ENCODE measurements around the gene CBY2. TPM values are rescaled to one million over a fixed set of nuclear protein-coding genes. Genes with fewer than 3 reads are reported as not detected.
A peak's percentile ranks its signal among the peaks of the same experiment; 100 is the strongest.

Gene CBY2
- total RNA-seq, 1 experiment from 2014 or later: not detected

- DNase-seq (ENCODE audit: low spot score): no peak
Measured at GRCh38 chr13:45700971-45701900, 884 bp upstream of the CBY2 start.

- no peak for DNase-seq (ENCODE audit: low spot score)
Measured at GRCh38 chr13:45702869-45703391, 810 bp downstream of the CBY2 start.

GRCh38 chr13:45704211-45704739 lies 2.2 kb downstream of the CBY2 start:
- DNase-seq (ENCODE audit: low spot score): no peak

GRCh38 chr13:45704854-45705695 lies 3.0 kb downstream of the CBY2 start:
- DNase-seq (ENCODE audit: low spot score): no peak

- no peak for DNase-seq (ENCODE audit: low spot score)
Measured at GRCh38 chr13:45705918-45706317, 3.8 kb downstream of the CBY2 start.

- no peak for DNase-seq (ENCODE audit: low spot score)
Measured at GRCh38 chr13:45707516-45708100, 5.5 kb downstream of the CBY2 start.

GRCh38 chr13:45711951-45712350 lies 9.8 kb downstream of the CBY2 start:
- no peak for DNase-seq (ENCODE audit: low spot score)

- DNase-seq (ENCODE audit: low spot score): no peak
Measured at GRCh38 chr13:45713106-45713690, 11.1 kb downstream of the CBY2 start.

- DNase-seq (ENCODE audit: low spot score): no peak
Measured at GRCh38 chr13:45713721-45714120, 11.6 kb downstream of the CBY2 start.

- no peak for DNase-seq (ENCODE audit: low spot score)
Measured at GRCh38 chr13:45714170-45714569, 12.1 kb downstream of the CBY2 start.

- DNase-seq (ENCODE audit: low spot score): no peak
Measured at GRCh38 chr13:45715351-45715750, 13.2 kb downstream of the CBY2 start.

GRCh38 chr13:45717349-45717748 lies 15.2 kb downstream of the CBY2 start:
- DNase-seq (ENCODE audit: low spot score): no peak

- peak; percentile 19 for DNase-seq (ENCODE audit: low spot score)
Measured at GRCh38 chr13:45718063-45718462, 15.9 kb downstream of the CBY2 start.

GRCh38 chr13:45718992-45719391 lies 16.9 kb downstream of the CBY2 start:
- DNase-seq (ENCODE audit: low spot score): no peak

- DNase-seq (ENCODE audit: low spot score): no peak
Measured at GRCh38 chr13:45721203-45721731, 19.1 kb downstream of the CBY2 start.

GRCh38 chr13:45723798-45724197 lies 21.7 kb downstream of the CBY2 start:
- DNase-seq (ENCODE audit: low spot score): no peak

- DNase-seq (ENCODE audit: low spot score): peak; percentile 74
Measured at GRCh38 chr13:45728759-45729158, 26.6 kb downstream of the CBY2 start.

- no peak for DNase-seq (ENCODE audit: low spot score)
Measured at GRCh38 chr13:45731455-45731854, 29.3 kb downstream of the CBY2 start.

- DNase-seq (ENCODE audit: low spot score): no peak
Measured at GRCh38 chr13:45732916-45733315, 30.8 kb downstream of the CBY2 start.

- no peak for DNase-seq (ENCODE audit: low spot score)
Measured at GRCh38 chr13:45733361-45733760, 31.2 kb downstream of the CBY2 start.

- no peak for DNase-seq (ENCODE audit: low spot score)
Measured at GRCh38 chr13:45737571-45738017, 35.5 kb downstream of the CBY2 start.

Measured in HT-29 (cell line).